Stimulated activated CD8-positive, alpha-beta memory T cell treated with anti-CD3 and anti-CD28 coated beads, Interleukin-7, amount 100 ng/mL, for 48 hours (primary cell): ENCODE results near the gene ADGB.
A peak's percentile ranks its signal among the peaks of the same experiment; 100 is the strongest.
"Not testable (repeated sequence)": the region's sequence is repeated elsewhere in the genome, so short reads cannot be mapped to it uniquely, and the experiment has no call there.

Experiments used
- DNase-seq, 2 donors: peaks; one replicate each; pipeline ENCODE4 v3.0.0-alpha.2; 2020; ENCODE audit warnings: low read depth in 1 of 2; ENCODE audit errors: extremely low read depth in 1 of 2

ADGB gene

DNA sequence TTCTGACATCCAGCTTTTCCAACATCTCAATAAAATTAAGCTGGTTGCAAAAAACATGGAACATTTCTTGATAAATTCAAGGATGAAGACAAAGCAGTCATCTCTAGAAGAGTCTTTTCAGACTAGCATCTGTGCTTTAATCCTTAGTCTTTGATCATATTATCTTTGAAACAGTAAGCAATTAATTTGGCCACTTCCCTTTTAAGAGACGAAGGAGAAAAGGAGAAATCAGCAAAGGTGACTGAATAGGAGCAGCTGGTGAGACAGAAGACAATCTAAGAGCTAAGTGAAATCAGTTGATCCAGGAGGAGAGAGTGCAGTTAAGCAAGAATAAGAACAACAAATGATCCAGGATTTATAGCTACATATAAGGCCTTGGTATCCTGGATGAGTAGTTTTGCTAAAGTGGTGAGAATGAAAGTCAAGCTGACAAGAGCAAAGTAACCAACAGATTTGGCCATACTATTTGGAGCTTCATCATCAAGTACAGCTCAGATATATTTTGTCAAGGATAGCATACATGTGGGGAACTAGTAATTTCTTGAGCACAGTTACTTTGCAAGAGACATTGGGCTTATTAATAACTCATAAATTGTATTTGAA, 215.5 kb downstream of the ADGB start:
- no peak for DNase-seq

DNA sequence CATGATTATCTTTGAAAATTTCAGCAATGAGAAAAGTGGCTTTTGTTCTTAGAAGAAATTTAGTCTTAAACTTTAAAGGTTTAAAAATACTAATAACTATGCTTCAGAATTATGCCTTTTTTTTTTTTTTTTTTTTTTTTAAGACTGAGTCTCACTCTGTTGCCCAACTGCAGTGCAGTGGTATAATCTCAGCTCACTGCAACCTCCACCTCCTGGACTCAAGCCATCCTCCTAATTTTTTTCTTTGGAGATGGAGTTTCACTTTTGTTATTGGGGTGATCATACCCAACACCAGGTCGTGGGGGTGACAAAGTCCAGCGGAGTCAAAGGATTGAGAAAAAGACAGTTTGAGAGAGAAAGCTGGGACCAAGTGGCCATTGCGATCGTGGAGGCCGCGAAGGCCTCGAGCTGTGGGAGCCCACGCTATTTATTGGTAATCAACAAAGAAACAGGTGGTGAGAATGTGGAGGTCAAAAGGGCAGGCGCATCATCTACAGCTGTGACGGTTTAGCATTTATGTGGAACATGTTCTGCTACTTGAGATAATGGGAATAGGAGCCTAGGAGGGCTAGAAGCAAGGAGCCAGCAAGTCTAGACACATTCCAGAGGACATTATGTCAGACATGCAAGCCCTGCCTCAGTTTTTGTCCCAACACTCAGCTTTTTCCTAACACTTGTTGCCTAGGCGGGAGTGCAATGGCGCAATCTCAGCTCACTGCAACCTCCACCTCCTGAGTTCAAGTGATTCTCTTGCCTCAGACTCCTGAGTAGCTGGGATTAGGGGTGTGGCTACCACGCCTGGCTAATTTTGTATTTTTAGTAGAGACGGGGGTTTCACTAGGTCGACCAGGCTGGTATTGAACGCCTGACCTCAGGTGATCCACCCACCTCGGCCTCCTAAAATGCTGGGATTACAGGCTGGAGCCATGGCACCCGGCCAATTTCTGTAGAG, 217.0 kb downstream of the ADGB start:
- not testable (repeated sequence) for DNase-seq

DNA sequence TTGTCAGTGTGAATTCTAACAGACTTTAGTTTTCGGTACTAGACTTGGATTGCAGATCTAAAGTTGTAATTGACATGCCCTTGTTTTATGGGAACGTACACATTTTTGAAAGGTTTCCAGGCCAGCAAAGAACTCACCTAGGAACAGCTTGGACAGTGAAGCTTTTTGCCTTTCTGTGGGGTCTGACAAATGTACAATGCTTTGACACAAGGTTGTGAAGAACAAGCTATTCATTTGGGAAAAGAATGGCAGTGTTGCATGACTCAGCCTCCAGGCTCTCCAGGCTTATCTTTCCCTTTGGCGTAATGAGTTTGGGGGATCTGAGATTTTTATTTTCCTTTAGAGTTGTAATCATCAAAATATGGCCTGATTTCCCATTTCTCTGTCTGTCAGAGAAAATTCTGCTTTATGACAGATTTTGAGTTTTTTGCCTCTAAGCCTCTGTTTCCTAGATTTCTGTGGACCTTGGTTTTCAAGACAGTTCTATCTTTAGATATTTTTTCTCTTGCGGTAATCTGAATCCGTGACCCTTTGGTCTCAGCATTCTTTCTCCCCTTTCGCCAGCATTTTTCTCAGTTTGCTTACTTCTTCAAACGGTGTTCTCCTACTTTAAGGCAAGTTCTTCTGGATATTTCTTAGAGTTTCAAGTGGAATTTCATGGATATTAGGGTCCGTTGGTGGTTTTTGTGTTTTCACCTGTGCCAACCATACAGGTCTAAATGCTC, 221.0 kb downstream of the ADGB start:
- DNase-seq: no peak

DNA sequence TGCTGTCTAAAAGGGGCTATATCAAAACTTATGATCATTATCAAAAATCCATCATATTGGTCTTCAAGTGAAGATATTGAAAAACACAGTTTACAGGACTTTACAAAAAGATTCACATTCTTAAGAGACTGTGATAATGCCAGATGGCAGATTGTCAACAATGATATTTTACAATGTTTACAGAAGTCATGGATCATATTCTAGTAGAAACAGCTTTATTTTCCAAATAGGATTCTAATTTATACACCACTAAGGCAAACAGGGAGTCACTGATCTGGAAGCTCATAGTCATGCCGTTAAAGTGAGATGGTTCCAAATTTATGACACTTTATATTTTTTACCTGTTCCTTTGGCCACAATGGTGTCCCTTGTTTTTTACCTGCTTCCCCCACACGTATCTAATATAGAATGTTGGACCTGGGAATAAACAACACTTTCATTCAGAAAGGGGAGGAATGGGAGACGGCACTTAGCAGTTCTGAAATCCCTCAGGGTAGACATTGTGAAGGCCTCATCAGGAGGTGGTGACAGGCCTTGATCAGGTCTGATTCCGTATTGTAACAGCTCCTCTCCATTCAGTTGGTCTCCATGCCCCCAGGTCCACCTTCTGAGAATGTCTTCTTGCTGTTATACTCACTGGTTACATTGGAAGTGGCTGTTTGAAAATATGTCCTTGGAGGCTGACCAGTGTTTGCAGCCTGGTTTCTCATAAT, 228.6 kb downstream of the ADGB start:
- no peak for DNase-seq

DNA sequence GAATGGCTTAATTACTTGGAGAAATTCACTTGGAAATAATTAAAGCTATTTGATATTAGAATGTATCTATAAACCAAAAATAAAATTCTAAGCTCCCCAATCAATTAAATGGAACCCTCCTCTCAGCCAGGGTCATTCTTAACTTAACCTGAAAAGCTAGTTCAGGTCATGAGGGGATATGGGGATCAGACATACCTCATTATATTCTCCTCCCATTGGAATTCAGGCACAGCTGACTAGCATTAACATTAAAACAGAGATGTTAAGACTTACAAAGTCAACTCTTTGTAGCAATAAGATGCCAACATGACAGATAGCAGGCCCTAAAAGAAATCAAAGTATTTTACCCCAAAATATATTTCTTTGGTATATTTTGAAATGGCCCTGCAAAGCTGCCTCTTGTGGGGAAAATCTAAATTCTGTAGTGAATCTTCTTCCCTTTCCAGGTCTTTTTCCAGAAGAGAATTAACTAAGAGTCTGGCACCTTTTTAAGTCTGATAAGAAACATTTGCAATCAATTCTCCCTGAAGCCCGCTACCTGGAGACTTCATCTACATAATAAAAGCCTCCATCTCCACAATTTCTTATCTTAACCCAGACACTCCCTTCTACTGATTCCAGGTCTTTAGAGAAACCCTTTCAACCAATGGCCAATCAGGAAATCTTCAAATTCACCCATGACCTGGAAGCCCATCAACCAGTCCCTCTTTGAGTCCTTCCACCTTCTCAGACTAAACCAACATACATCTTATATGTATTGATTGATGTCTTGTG, 231.2 kb downstream of the ADGB start:
- no peak for DNase-seq

DNA sequence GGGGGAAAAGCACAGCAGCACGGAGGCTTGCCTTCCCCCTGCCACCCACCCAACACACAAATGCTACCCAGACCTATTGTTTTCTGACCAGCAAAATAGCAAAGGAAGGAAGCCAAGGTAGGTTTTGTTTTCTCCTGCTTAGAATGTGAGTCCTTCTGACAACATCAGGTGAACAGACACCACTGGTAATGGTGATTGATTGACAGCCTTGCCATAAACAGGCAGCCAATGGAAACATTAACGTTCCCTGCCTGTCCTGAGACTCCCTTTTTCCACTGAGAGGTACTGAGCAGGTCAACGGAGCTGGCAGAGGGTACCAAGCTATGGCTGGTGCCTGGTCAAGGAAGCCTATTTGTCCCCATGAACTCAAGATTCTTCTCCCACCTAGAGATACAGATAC, 234.4 kb downstream of the ADGB start:
- no peak for DNase-seq

DNA sequence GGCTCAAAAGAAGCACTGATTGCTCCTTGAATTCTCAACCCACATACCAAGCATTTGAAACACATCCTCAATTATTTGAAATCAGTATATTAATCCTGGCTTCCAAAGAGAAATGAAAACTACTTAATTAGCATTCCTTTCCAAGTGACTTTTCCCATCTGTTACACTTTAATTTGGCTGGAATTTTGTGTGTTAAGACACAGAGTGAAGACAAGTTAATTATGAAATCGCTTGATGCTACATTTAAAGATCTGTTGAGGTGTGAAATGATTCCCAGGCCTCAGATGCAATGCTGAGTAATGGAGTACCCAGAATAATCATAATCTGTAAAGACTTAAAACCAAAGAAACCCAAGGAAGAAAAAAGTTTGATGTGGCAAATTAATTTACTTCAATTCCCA, 241.4 kb downstream of the ADGB start:
- no peak for DNase-seq

DNA sequence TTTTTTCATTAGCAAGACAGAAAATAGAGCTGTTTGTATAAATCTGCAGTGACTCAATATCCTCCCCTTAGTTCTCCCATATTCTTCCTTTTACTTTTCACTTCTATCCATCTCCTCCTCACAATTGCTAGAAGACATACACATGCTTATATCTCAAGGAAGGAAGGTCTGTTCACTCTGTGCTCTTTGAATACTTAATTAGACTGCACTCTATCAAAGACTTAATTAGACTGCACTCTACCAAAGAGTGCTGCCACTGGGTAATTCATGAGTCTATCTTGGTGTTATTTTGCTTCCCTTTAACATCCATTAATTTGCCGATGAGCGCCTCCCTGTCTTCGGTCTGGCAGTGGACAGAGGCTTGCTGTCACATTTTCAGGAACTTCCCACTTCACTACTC, 241.9 kb downstream of the ADGB start:
- no peak for DNase-seq

DNA sequence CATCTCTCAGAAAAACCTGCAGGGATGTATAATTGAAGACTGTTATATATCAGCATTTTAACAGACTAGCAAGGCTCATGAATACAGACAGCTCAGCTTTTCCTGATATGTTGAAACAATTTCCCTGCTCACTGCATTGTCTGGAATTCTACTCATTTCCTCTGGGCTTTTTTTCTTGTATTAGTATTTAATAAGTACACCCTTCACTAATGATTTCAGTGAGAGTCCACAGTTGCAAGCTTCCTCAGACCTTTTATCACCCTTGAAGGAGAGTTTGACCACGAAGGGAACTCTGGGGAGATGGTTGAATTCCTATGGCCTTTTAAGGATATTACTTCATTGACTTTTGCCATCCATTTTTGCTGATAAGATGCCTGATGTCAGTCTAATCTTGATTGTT, 248.7 kb downstream of the ADGB start:
- no peak for DNase-seq

DNA sequence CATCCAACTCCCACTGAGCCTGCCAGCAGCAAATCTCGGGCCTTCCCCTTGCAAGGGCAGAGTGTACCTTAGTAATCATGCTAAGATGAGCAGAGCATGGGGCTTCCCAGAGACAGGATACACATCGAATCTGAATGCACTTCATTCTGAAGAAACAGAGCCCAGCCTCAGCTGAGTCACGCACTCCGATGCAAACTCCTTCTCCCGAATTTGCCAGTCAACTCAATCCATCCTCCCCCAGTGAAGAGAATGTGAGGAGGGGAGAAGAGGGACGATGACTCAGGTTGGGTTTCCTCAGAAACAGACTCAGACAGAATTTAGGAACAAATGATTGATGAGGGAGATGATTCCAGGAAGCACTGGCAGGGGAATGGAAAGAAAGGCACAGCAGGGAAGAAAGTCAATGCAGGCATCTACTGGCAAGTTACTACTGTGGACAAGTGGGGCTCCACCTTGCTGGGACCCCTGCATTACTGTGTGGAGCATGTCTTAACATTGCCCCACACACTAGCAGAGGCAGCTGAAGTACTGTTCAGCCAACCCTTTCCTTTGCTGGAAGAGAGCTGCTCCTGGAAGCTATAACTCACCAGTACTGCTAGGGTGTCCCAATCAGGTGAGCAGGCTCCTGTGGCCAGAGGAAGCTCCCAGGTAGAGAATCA, 251.6 kb downstream of the ADGB start:
- peak in 1 of 2 donors; percentile 45 for DNase-seq

DNA sequence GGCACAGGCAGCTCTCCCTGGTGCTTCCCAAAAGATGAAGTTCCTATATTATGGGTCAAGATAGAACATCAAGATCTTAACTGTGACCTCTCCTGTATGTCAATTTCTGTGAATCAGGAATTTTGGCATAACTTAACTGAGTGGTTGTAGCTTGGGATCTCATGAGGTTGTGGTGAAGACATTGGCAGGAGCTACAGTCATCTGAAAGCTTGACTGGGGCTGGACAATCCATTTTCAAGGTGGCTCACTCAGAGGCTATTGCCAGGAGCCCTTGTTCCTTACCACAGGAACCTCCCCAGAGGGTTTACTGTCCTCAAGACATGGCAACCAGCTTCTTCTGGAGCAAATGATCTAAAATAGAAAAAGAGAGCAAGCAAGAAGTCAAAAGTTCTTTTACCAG, 252.2 kb downstream of the ADGB start:
- DNase-seq: no peak

DNA sequence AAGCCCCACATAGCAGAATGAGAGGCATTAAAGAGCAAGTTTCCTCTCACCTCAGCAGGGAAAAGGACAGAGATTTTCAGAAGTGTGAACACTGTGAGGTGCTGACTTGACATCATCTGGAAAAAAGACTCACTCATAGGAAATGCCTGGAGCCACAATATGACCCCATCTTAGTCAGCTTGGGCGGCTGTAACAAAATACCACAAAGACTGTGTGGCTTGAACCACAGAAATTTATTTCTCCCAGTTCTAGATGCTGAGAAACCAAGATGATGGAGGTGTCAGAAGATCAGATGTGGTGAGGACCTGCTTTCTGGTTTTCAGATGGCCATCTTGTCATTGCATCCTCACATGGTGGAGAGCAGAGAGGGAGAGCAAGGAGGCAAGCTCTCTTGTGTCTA, 253.1 kb downstream of the ADGB start:
- peak in 1 of 2 donors; percentile 52 for DNase-seq

DNA sequence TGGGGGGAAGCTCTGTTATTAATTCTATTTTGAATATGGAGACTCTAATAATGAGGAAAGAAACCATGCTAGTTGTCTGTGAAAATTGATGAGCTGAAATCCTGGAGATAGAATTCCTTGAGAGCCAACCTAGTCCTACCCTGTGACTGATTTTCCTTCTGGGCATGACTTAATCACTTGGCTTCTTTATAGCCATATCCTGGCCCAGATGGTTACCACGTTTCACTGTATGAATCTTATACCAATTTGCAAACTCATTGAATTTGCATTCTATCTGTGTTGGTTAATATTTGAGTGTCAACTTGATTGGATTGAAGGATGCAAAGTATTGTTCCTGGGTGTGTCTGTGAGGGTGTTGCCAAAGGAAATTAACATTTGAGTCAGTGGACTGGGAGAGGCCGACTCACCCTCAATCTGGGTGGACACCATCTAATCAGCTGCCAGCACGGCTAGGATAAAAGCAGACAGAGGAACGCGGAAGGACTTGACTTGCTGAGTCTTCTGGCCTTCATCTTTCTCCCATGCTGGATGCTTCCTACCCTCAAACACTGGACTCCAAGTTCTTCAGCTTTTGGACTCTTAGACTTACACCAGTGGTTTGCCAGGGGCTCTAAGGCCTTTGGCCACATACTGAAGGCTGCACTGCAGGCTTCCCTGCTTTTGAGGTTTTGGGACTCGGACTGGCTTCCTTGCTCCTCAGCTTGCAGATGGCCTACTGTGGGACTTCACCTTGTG, 255.9 kb downstream of the ADGB start:
- not testable (repeated sequence) for DNase-seq

DNA sequence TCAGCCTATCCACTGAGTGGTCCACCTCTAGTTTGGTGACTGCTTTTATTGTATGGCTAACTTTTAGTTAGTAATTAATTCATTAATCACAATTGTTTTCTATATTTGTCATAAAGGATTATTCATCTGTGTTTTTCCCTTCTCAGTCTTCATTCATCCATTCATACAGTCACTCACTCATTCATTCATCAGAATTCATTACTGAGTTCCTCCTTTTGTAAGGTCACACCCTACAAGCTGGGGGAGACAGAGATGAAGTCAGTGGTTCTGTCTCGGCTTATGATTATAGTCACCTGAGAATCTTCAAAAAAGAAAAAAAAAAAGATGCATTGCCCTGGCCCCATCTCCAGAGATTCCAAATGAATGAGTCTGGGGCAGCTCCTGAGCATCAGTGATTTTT, 257.1 kb downstream of the ADGB start:
- no peak for DNase-seq

DNA sequence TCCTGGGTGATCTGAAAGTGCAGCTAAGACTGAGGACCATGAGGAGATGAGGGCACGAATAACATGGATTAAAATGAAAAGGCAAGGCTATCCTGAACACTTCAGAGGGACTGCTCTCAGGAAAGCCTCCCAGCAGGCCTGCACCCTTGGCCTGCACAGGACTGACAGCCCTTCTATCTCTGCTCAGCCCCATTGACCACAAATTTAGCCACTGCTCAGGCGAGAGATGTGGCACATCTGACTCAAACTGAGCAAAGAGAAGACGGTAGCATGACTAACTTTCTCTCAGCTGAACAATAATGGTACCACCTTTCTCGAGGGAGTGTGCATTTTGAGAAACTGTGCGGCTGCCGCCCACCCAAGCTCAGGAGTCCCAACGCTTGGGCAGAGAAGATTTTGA, 257.5 kb downstream of the ADGB start:
- DNase-seq: peak in 1 of 2 donors; percentile 53

DNA sequence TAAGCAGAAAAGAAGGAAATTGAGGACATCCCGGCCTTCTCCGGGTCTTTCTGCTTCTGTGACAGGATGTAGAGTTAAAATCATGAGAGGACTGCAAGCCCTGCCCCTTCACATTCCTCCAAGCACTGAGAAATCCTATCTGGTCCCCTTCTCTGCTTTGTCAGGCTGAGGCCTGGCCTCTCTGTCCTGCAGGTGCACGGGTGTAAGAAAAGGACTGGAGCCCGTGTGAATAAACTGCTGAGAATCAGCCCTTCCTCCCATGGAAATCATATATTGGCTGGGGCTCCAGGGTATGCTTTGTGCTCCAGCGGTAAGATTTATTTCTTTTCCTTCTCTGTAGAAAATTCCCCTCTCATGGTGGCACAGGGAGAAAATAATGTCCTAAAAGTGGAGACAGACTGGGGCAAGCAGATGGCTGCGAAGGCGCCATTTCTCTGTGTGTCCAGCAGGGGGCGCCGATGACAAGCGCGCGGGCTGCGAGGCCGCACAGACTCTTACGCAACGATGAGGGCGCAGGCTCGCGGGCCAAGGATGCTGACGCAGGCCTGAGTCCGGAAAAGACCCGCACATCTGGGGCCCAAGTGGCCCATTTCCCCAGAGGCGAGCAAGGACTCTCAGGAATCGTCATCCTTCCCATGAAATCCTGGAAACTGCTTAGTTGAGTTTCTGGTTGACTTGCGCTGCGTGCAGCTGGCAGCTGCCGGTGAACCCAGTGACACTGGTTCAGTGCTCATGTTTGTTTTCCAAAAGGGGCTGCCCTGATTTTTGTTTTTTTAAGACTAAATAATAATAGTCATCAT, 258.6 kb downstream of the ADGB start:
- DNase-seq: peak; percentile 38 to 61

DNA sequence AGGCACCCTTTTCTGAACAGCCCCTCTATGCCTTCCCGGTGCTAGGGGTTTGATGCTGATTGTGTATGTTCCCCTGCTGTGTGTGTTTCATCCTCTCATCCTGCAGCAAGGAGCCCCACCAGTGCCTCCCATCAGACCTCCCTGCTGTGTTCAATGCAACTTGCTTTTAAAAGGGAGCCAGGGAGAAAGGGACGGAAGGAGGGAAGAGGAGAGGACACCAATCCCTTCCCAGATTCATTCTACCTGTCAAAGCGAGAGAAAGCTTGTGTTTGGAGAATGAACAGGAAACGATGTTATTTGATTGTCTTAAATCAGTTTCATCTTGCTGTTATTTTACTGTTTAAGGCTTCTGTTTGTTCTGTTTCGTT, 259.2 kb downstream of the ADGB start:
- DNase-seq: no peak

DNA sequence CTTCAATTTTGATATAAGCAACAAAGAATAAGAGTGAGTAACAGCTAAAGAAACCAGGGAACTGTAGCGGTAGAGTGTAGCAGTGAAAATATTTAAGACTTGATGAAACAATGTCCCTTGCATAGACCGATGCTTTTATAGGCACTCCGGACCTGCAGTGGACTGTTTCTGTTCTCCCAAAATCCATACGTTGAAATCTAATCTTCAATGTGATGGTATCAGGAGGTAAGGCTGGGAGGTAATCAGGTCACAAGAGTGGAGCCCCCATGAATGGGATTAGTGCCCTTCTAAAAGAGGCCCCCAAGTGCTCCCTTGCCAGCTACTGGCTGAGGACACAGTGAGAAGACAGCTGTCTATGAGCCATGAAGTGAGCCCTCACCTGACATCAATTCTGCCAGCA, 260.4 kb downstream of the ADGB start:
- no peak for DNase-seq
